Measurements from ENCODE around the gene PGRMC2.

The PGRMC2 gene, protein sequence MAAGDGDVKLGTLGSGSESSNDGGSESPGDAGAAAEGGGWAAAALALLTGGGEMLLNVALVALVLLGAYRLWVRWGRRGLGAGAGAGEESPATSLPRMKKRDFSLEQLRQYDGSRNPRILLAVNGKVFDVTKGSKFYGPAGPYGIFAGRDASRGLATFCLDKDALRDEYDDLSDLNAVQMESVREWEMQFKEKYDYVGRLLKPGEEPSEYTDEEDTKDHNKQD

GRCh38 chr4:128287141-128287870 is at the start of gene PGRMC2:
Gene PGRMC2 (minus strand): TSS chr4:128287813. CDS start chr4:128287790, 23 bp downstream.
- peak; percentile 5 for DNase-seq

DNA sequence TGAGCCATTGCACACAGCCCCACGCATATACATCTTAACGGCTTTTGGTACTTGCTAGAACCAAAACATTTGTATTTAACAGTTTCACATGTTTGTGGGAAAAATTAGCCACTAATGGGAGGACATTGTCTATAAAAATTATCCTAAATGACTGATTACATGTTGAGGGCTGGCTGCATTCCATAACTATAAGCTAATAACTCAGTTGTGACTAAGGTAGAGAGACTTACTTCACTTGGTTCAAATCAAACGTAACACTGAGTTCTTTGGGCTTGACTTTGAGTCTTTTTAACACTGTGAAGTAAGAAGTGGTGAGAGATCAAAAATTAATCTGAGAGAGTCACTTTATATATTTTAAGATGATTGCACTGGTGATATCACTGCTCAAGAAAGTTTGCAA is 47.9 kb upstream of the PGRMC2 start:
- no peak for DNase-seq

- no peak for DNase-seq
Measured at GRCh38 chr4:128334256-128334655, 46.6 kb upstream of the PGRMC2 start.

DNA sequence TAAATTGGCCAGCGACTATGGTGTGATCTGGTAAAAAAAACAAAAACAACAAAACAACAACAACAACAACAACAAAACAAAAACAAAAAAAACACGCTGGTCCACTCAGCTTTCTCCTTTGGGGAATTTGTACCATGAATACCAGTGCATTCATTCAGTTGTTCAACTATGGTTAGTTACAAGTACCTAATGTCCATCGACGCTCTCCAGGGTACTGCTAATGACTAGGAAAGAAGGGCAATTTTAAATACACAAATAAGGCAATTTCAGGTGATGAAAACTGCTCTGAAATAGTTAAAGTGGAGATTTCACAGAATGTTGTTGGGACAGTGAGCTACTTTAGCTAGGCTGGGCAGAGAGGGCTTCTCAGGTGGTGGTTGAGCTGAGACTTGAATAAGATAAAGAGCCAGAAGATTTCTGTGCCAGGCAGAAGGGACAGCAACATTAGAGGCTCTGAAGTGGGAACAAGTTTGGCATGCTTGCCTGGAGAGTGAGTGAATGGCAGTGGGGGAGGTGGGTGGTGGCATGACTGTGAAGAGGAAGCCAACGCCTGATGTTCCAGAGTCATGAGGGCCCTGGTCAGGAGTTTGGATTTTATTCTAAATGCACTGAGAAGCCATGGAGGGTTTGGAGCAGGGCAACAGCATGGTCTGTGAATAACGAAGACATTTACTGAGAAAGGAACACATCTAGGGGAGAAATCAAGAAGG is 45.9 kb upstream of the PGRMC2 start:
- DNase-seq: no peak

DNA sequence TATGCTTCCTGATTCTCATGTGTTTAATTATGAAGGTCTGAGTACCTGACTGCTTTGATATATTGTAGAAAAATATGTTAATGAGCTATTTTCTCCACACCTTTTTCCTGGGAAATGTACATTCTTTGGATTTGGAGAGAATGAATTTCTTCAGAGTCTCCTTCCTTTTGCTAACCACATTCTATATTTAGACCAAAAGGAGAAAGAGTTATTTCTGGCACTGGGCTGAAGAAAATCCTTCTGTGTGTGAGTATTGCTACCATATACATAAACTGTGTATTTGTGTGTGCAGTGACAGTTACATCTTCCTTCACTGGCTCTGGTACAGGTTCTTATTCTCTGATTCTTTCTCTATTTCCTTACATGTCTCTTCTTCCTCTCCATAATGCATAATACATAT is 44.5 kb upstream of the PGRMC2 start:
- no peak for DNase-seq

GRCh38 chr4:128329638-128330037 is 42.0 kb upstream of the PGRMC2 start:
- DNase-seq: no peak

GRCh38 chr4:128328106-128328505 is 40.5 kb upstream of the PGRMC2 start:
- no peak for DNase-seq

DNA sequence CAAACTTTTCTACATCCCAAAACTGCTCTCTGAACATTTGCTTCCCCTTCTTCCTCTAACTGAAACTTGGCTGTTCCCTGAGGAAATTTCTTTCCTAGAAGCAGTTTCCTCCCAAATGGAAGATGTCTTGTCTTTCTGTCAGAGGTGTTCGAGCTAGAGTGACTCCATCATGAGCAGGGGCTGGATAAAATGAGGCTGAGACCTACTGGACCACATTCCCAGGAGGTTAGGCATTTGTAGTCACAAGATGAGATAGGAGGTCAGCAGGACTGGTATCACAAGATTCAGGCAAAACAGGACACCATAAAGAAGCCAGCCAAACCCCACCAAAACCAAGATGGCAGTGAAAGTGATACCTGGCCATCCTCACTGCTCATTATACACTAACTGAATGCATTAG is 35.8 kb upstream of the PGRMC2 start:
- no peak for DNase-seq

DNA sequence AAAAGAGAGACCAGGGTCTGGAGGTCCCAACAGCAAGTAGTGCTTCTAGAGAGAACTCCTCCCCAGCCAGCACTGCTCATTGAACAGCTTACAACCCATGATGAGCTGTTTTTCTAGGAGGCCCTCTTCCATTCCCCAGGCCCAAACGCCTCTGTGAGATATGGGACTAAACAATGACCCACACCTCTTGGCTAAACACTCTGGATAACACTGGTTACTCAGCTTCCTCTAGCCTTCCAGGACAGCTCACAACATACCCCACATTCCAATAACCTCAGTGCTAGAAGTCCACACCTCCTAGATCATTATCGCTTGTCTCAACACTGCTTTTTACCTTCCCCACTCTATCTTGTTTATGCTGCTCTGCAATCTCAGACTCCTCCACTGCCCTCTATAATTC is 35.4 kb upstream of the PGRMC2 start:
- DNase-seq: peak; percentile 89

DNA sequence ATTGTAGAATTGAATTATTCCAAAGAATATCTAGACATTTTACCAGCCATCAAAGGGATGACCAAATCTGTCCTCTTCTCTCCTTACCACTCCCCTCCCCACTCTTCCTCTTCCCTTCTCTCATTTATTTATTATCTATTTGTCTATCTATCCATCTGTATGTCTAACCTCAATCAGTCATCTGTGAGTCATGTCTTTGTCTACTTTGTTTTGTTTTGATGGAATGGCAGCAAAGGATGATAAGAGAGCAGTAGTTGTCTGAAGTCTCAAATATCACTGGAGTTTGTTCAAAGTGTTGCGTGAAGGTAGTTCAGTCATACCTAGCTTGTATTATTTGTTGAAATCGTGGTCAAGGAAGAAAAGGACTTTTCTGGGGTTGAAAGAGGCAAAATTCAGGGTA is 34.7 kb upstream of the PGRMC2 start:
- DNase-seq: peak; percentile 15

DNA sequence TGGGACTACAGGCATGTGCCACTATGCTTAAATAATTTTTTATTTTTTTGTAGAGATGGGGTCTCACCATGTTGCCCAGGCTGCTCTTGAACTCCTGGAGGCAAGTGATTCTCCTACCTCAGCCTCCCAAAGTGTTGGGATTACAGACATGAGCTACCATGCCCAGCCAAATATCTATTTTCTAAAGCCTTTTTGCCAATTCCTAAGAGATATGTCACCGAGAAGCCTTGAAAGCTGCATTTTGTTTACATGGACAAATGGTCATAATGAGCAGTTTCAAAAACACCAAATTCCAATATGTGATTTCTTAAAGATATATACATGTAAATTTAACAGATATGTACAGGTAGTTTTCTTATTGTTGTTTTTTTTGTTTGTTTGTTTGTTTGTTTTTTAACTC is 33.0 kb upstream of the PGRMC2 start:
- DNase-seq: no peak

DNA sequence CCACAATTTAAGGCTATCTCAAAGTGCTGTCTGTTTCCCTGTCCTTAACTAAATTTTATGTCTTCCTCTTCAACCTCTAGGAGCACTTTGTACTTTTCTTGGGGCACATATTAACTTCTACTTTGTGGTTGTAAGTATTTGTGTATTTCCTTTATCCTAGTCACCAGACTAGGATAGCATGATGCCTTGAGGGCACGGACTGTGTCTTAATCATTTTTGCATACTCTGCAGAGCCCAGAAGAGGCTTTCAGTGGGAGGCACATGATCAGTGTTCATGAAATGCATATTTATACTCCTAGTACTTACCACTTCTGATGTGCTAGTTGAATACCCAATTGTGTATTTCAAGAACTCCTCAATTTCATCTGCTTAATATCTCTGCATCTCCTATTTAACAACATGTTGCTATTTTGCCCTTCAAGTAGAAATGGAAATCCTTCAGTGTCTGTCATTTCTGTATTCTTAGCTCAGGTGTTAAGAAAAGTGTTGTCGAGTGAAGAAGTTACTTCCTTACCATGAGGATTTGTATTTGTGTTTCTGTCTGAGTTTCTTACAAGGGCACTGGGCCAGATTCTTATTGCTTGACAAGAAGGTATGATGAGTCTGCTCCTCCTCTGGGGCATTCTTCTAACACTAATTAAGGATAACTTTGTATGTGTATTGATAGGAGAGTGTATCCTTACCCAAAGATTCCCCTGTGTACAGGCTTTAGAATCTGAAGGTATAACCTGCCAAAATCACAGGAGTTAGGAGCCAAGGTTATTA is 28.3 kb upstream of the PGRMC2 start:
- DNase-seq: no peak

DNA sequence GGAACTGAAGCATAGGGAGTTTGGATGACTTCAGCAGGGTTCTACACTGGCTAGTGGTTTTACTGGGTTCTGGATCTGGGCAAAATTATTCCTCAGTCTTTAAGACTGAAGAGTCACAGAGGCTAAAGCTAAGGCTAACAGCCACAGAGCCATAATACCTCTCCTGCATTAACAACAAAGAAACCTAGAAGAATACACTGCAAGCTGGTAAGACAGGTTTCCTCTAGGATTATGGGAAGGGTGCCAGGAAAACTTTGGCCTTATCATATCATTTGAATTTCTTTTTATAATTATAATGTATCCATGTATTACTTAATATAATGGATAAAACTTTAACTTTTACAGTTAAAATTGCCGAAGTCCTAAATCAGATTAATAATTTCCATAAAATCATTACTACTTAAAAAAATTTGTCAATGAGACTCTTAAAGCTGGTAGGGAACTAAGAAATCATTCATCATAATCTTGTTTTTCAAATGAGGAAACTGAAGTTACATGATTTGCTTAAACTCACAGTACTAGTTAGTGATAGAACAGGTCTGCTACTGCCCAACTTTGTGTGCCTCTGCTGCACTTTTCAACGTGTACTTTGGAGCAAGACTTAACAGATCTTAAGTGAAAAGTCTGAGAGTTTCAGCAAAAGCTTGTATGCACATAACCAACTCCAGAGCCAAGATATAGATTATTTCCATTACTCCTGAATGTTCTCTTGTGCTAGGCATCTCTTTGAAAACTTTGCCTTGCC is 24.2 kb upstream of the PGRMC2 start:
- DNase-seq: no peak

DNA sequence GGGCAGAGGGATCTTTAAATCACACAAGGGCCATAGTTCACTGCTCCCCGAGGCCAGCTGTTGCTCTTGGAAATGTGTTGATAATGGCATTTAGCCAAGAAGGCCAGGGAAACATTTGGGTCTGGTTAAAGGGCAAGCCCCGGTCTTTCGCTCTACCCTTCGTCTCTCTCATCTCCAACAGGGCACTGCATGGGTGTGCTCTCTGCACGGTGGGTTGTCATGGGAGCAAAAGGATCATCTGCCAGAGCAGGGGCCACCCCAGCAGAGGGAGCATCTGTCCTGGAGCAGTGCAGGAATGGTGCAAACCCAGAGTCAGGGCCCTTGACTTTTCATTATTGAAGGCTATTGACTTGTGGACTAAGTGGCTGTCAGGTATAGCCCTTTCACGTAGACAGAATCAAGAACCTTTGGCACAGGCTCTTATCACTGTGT is 22.7 kb upstream of the PGRMC2 start:
- no peak for DNase-seq

- no peak for DNase-seq
Measured at GRCh38 chr4:128309585-128309984, 22.0 kb upstream of the PGRMC2 start.

DNA sequence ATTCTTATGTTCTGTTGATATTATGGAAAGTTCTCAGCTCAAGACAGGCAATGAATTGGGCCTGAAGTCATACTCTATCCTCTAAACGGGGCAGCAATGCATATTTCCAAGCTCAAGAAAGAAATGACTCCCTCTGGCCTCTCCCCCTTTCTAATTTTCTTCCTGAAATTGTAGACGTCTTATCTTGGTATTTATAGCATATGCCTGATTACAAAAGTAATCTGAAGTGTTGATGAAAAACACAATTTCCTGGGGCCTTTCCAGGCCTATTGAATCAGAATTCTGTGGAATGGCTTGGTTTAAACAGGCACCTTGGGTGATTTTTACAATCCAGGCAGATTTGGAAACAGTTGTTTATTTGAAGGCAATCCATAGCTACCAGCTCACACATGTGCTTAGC is 21.4 kb upstream of the PGRMC2 start:
- no peak for DNase-seq

GRCh38 chr4:128307123-128307571 is 19.5 kb upstream of the PGRMC2 start:
- DNase-seq: no peak

DNA sequence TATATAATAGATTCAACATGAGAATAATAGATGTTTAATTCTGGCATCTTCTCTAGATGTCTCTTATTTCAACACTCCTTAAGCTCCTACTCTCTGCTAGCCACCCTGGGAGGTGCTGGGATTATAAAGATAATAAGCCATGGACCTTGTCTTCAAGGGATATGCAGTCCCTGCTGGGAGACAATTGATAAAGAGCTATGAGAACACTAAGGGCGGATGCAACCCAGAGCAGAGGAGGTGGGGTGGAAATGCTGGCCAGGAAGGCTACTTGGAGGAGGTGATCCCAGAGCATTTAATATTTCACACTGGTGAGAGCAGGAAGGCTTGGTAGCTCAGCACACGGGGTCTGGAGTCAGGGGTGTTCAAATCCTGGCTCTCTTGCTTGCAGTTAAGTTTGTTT is 18.3 kb upstream of the PGRMC2 start:
- no peak for DNase-seq

DNA sequence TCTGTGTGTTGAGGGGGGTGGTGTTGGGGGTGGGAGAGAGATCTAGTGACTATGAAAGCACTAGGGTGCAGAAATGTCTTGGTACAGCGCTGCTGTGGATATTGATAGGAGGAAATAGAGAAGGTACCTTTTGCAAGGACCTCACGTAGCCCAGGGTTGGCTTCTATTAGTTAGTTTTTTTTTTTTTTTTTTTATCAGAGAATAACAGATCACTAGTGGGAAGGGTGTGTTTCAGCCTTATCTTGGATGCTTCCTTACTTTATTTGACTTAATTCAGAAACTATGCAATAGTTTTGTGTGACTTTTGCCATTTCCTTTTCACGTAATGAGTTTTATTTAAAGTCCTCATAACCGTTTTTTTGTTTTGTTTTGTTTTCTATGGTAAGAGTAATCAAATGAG is 16.4 kb upstream of the PGRMC2 start:
- no peak for DNase-seq

DNA sequence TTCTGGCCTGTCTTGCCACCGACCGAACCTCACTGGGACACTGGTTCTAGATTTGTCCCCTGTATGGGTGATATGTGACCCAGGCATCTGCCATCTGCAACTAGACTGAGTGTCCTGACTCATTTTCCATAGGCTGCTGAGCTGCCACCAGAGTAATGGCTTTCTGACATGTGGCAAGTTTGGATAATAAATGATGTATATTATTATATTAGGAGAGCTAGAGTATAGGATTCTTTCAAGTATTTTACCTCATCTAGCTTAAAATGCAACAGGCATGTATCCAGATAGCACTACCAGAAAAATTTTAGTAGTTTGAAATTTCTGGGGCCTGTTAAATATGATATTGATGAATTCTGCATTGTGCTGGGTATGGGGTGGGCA is 15.8 kb upstream of the PGRMC2 start:
- DNase-seq: no peak

GRCh38 chr4:128301979-128302378 is 14.4 kb upstream of the PGRMC2 start:
- no peak for DNase-seq

- no peak for DNase-seq
Measured at GRCh38 chr4:128299848-128300247, 12.2 kb upstream of the PGRMC2 start.

- no peak for DNase-seq
Measured at GRCh38 chr4:128298852-128299251, 11.2 kb upstream of the PGRMC2 start.

Data from NCI-H226 (cell line).